ENCODE data around the gene RETREG3. TPM values are rescaled to one million over a fixed set of nuclear protein-coding genes. Genes with fewer than 3 reads are reported as not detected.
"Not testable (repeated sequence)": the region's sequence is repeated elsewhere in the genome, so short reads cannot be mapped to it uniquely, and the experiment has no call there.

RETREG3 gene, protein sequence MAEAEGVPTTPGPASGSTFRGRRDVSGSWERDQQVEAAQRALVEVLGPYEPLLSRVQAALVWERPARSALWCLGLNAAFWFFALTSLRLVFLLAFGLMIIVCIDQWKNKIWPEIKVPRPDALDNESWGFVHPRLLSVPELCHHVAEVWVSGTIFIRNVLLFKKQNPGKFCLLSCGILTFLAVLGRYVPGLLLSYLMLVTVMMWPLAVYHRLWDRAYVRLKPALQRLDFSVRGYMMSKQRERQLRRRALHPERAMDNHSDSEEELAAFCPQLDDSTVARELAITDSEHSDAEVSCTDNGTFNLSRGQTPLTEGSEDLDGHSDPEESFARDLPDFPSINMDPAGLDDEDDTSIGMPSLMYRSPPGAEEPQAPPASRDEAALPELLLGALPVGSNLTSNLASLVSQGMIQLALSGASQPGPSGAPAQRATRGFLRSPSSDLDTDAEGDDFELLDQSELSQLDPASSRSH
- 28.7 and 49.5 TPM in 2 replicates for total RNA-seq (2014; rRNA removed; shearing (Covaris generic))

DNA sequence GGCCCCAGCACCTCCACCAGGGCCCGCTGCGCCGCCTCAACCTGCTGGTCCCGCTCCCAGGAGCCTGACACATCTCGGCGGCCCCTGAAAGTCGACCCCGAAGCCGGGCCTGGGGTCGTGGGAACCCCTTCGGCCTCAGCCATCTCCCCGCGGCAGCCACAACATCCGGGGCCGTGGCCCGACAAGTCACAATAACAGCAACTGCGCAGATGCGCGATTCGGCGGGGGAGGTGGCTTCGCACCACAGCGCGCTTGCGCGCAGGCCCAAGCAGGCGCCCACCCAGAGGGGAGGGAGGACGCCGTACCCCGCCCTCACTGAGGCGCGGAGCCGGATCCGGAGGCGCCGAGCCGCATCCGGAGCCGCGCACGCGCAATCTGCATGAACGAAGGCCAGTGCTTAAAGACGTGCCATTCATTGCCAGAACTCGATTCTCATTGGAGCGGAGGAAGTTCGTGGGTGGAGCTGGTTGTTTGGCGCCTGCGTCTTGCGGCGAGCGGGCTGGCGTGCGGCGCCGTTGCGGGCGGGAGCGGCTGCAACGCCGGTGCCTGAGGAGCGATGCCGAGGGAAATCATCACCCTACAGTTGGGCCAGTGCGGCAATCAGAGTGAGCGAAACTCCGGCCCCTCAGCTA lies at the start of gene RETREG3, which contains the start of gene TUBG1:
Gene RETREG3, minus strand, starts transcription at position 193 of the 632 bp plus-strand sequence. Its CDS starts 50 bp downstream, at position 143.
Gene TUBG1, plus strand, starts transcription at position 502 of the 632 bp plus-strand sequence. Its CDS starts 55 bp downstream, at position 557.
- DNase-seq (ENCODE audit: low spot score): peak; percentile 98

DNA sequence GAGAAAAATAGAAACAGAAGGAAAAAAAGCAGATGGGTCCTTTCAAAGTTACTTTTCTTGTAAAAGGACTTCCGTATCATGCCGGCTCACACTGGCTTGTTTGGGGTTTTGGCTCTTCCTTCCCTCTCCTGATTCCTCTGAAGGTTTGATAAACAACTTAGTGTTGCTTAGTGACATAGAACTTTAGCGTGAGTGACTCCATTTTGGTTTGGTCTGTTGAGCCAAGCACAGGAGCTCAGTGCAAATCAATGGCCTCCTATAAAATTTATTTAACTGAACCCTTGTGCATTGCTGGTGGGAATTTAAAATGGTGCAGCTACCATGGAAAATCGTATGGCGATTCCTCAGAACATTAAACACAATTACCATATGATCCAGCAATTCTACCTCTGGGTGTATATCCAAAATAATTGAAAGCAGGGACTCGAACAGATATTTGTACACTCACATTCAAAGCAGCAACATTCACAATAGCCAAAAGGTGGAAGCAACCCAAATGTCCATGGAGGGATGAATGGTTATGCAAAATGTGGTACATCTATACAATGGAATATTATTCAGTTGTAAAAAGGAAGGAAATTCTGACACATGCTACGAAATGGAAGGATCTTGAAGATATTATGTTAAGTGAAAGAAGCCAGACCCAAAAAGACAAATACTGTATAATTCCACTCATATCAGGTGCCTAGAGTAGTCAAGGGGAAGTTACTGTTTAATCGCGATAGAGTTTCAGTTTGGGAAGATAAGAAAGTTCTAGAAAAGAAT lies 48.8 kb upstream of the RETREG3 start:
- no peak for DNase-seq (ENCODE audit: low spot score)

DNA sequence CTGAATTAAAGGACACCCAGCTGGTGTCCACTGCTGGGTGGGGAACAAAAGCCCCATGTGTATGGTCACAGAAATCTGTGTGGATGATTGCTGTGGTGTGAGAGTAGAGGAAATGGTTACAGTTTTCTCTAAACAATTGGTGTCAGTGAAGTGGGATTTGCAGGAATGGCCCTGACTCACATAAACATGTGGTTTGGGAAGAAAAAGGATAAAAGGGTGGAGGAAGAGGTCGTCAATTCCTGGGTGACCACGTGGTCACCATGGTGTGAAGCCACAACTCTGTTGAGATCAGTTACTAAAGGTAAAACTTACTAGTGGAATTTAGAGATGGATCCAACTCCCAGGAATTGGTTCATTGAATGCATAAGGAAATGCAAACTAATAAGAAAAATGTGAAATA lies 46.4 kb upstream of the RETREG3 start:
- DNase-seq (ENCODE audit: low spot score): peak; percentile 96

DNA sequence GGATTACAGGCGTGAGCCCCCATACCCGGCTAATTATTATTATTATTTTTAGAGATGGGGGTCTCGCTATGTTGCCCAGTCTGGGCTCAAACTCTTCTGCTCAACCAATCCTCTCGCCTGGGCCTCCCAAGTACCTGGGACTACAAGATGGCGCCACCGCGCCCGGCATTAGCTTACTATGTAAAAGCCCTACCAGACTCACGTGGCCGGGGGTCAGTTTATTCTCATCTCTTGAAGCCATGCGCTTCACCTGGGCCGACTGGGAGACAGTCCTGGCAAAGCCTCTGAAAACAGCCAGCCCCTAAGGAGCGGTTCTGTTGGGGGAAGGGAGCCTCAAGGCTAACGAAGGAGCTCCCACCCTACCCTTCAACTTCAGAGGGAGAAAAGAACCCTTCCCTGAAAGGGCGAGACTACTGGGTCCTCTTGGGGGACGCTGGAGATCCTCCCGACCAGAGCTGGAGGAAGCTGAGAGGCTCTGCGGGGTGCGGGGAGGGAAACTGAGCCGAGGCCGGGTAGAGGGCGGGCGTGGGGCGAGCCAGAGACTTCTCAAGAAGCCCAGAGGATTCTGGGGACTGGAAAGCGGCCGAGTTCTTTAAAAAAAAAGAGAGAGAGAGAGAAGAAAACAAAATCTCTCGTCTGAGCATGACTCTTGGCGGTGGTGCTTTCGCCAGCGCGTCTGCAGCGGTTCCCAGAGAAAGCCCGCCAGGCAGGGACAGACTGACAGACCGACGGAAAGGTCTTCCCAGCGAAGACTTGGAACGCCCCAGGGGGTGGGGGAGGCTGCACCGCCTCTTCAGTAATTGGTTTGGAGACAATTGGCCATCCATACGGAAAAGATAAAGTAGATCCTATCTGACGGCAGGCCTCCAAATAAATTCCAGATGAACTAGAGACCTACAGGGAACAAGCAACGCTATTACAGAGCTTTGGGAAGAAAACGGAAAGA lies 44.3 kb upstream of the RETREG3 start:
- no peak for DNase-seq (ENCODE audit: low spot score)

DNA sequence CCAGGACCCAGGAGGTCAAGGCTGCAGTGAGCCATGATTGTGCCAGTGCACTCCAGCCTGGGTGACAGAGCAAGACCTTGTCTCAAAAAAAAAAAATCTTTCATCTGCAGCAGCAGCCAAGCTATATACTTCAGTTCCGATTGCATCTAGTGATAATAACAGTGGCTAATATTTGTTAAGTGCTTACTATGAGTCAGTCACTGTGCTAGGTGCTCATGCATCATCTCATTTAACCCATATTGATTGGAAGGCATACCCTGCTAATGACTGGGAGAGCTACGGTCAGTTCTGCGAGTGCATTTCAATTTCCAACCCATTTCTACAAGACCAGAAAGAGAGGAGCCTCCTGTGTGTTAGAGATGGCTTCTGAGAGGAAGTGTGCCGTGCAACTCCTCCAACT lies 42.2 kb upstream of the RETREG3 start:
- no peak for DNase-seq (ENCODE audit: low spot score)

DNA sequence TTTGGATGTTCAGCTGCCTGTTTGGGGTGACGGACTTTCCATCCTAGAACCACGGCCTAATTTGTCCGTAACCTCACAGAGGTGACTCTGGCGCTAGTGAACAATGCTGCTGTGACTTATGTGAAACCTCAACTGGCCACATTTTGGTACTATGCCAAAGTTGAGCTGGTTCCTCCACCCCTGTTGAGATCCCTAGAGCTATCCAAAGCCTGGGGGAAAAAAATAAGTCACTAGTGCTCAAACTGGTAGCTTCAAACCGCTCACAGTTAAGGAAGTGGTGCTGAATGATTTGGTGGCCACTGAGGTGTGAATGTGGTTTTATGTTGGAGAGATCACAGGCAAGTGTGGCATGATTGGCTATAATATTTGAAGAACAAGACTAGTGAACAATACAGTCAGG lies 38.6 kb upstream of the RETREG3 start:
- no peak for DNase-seq (ENCODE audit: low spot score)

DNA sequence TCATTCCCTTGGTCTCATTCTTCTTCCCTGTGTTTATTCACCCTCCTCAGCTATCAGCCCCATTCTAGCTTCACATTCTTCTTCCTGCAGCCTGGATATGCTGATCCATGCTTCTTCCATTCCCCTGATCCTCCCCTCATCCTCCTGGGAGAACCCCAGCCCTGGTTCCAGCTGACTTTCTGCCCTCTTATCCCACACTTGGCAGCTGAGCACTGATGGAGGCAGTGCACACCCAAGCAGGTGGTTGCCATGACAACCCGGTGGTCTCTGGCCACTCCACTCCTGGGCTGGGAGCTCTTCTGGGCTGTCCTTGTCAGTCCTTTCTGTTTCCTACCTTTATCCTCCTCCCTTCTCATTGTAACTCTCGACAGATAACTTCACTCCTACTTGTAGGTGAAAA lies 33.2 kb upstream of the RETREG3 start:
- no peak for DNase-seq (ENCODE audit: low spot score)

DNA sequence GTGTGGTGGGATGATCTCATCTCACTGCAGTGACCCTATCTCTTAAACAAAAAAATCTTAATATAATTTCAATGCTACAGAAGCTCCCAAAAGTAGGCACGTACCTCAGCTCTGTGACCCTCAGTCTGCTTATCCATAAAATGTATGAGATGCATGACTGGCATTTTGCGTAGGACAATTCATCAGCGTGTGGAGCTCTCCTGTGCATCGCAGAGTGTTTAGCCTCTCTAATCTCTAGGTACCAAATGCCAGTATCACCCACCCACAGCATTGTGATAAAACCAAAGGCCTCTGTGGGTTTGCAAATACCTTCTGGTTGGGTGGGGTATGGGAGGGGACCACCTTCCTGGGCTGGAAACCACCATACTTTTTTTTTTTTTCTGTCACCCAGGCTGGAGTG lies 30.9 kb upstream of the RETREG3 start:
- no peak for DNase-seq (ENCODE audit: low spot score)

DNA sequence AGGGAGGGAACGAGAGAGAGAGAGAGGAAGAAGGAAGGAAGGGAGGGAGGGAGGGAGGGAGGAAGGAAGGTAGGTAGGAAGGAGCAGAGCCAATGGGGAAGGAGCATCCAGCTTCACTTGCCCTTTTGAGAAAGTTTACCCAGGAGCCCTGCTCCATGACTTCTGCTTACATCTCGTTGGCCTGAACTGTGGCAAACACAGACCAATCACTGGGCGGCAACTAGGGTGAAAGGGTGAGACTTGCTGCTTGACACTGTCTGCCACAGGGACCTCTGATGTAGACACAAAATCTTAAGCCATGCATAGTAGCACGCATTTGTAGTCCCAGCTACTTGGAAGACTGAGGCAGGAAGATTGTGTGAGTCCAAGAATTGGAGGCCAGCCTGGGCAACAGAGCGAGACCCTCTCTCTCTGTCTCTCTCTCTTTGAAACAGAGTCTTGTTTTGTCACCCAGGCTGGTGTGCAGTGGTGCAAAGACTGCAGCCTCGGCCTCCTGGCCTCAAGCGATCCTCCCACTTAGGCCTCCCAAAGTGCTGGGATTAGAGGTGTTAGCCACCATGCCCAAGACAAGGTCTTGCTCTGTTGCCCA lies 30.4 kb upstream of the RETREG3 start:
- no peak for DNase-seq (ENCODE audit: low spot score)

DNA sequence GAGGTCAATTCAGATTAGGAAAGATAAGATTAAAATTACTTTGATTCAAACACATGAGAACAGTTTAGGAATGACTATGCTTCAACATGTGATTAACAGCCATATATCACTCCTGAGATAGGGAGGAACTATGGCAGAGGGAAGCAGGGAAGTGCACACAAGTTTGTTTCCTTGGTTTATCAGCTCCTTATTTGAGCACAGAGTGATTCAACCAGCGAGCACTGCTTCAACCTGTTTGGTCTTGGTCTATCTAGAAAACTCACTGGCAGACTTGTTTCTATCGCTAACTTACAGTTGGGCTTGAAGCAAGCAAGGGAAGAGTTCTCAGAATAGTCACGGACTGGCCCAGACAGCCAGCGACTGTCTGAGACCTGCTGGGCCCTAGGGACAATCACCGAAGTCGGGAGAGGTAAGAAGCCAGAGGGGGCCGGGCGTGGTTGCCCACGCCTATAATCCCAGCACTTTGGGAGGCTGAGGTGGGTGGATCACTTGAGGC lies 23.8 kb upstream of the RETREG3 start:
- no peak for DNase-seq (ENCODE audit: low spot score)

DNA sequence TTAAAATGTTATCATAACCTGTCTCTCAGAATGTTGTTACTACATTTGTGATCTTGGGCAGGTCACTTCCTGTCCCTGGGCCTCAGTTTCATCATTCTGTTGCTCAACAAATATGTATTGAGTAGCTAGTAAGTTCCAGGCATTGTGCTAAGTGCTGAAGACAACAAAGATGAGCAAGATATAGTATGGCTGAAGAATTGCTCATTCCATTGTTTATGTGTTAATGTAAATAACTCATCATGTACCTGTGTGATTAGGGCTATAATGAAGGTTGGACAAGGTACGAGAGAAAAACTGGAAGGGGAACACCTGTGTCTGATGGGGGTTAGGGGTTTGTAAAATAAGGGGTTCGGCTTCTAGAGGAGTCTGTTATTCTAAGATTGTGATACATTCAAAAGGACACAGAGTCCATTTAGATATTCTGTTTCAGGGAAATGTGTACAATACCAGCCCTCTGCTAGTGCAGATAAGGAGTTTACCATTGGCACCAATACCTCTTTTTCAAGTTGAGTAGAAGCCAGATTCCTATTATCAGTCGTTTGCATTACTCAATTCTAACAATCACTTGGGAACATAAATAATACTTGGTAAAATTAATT lies 20.3 kb upstream of the RETREG3 start:
- no peak for DNase-seq (ENCODE audit: low spot score)

DNA sequence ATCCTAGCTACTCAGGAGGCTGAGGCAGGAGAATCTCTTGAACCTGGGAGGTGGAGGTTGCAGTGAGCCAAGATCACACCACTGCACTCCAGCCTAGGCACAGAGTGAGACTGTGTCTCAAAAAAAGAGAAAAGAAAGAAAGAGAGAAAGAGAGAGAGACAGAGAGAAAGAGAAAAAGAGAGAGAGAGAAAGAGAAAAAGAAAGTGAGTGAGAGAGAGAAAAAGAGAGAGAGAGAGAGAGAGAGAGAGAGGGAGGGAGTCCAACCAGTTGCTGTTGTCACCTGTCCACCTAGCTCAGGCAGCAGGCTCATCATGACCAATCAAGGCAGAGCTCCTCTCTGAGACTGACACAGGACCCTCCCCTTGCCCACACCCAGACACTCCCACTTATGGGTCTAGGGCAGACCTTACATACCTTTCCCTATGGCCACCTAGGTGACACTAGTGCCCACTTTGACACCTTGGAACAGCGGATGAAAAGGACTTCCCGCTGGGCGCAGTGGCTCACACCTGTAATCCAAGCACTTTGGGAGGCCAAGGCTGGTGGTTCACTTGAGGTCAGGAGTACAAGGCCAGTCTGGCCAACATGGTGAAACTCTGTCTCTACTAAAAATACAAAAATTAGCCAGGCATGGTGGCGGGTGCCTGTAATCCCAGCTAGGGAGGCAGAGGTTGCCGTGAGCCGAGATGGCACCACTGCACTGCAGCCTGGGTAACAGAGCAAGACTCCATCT lies 18.0 kb upstream of the RETREG3 start:
- DNase-seq (ENCODE audit: low spot score): not testable (repeated sequence)

DNA sequence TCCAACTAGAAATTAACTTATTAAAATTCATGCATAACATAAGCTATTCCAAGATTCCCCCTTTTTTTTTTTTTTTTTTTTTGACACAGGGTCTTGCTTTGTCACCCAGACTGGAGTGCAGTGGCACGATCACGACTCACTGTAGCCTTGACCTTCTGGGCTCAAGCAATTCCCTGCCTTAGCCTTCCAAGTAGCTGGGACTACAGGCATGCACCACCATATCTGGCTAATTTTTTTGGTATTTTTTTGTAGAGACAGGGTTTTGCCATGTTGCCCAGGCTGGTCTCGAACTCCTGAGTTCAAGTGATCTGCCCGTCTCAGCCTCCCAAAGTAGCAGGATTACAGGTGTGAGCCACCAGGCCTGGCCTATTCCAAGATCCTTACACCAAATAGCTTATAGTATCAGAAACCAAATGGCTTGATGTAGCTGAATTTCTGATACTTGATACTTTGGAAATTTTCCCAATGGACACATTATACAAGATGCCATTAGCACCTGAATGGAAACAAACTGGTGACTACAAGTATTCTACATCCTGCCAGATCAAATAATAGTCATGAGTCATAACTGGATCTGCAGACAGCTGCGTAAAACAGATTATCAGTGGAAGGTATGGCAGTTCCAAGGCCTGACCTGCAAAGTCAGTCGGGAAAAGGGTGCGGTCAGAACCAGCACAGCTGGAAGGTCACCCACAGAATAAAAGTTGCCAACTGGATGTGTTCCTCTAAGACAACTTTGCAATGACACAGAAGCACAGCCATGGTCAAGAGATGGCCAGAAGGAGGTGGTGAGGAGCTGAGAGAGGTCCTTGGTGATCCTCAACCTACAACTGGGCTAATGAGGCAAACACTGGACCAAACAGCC lies 14.8 kb upstream of the RETREG3 start:
- DNase-seq (ENCODE audit: low spot score): peak; percentile 48

DNA sequence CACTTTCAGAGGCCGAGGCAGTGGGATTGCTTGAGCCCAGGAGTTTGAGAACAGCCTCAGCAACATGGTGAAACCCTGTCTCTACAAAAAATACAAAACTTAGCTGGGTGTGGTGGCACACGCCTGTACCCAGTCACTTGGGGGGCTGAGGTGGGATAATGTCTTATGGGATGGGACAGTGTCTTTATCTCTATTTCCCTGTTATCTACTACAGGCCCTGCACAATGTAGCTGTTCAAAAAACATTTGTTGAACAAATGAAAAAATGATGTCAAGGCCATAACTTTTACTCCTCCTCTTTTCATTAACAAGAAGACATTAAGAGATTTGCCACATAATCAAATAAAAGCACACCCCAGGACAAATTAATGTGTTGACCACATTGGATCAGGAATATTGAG lies 14.1 kb upstream of the RETREG3 start:
- no peak for DNase-seq (ENCODE audit: low spot score)

DNA sequence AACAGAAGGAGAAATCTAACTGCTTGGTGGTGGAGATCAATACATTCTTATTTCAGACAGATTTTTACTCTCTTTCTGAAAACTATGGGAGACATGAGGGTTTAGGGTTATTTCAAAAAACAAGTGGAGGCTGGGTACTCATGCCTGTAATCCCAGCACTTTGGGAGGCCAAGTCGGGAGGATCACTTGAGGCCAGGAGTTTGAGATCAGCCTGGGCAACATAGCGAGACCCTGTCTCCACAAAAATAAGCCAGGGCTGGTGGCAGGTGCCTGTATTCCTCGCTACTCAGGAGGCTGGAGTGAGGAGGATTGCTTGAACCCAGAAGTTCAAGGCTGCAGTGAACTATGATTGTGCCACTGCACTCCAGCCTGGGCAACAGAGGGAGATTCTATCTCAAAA lies 12.8 kb upstream of the RETREG3 start:
- not testable (repeated sequence) for DNase-seq (ENCODE audit: low spot score)

DNA sequence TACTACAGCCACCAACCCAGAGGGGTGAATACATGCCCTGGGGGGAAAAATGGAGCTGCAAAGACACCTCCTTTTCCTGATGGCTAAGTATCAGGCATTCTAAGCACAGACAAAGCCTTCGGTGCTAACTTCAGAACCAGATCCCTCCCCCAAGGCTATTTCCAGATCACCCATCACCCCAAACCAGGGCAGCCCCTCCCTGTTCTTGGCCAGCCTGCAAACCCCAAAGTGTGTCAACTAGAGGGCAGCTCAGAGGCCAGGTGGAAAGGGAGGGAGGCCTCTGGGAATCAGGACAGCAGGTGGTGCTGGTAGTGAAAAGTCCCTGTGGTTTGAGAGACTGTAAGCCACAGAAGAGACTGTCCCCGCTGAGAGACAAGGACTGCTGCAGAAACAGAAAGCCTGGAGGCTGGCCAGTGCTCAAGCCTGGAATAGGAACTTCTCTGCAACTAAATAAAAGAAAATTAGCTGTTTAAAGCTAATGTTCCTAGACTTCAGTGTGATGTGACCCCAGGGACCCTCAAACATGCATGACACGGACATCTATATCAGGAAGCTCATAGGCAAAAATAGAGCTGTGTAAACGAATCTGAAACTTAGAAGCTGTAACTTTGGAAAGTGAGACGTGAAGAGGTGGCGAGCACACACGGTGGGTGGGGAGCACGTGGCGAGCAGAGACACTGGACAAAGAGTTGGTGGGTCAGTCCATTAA lies 9.4 kb upstream of the RETREG3 start:
- DNase-seq (ENCODE audit: low spot score): peak; percentile 68

DNA sequence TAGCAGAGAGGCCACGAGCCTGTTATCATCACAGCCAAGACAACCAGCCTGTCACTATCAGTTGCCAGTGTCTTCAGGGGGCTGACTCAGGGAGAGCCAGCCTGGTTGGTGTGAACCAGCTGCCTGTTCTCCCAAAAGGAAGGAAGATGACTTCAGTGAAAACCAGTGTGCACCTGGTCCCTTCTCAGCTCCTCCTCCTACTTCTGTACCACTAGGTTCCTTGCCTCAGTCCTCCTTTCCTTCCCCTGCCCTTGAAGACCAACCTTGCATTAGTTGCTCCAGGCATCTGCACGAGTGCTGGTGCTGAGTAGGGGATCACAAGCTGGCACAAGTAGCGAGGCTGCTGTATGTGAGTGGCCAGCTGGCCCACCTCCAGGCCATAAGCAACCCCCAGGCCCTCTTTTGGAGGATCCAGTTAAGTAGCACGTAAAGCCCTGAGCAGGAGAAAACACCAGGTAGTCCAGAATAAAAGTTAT lies 8.8 kb upstream of the RETREG3 start:
- no peak for DNase-seq (ENCODE audit: low spot score)
